Neural cell (in vitro differentiated cells): Measurements from ENCODE around the gene TMEM117. TPM values are rescaled to one million over a fixed set of nuclear protein-coding genes. Genes with fewer than 3 reads are reported as not detected.

Source experiments
- H2AFZ ChIP-seq: fragments of 200-600, 300-800 bp; sonication (generic), shearing (Covaris generic); 2 replicates; pipeline ENCODE4 v1.6.0; 2014; ENCODE audit warnings: low read depth, mild to moderate bottlenecking, antibody characterized with exemption, low read length, moderate library complexity
- H3F3A ChIP-seq: fragments of 200-600 bp; shearing (Covaris generic); 2 replicates; pipeline ENCODE4 v1.6.1; 2016; ENCODE audit warnings: mild to moderate bottlenecking, moderate library complexity, mixed read lengths, antibody characterized with exemption, low read length; ENCODE audit not compliant: insufficient read depth, poor library complexity, severe bottlenecking
- H3K27ac ChIP-seq: fragments of 200-600, 300-800 bp; sonication (generic), shearing (Covaris generic); 2 replicates; pipeline ENCODE4 v1.5.1; 2014; ENCODE audit warnings: mild to moderate bottlenecking, low read length, moderate library complexity
- H3K27me3 ChIP-seq: fragments of 300-800, 200-600 bp; sonication (generic), shearing (Covaris generic); 2 replicates; pipeline ENCODE4 v1.6.0; 2014; ENCODE audit warnings: mild to moderate bottlenecking, low read depth, low read length, moderate library complexity; ENCODE audit not compliant: insufficient read depth
- H3K36me3 ChIP-seq: fragments of 300-800, 200-600 bp; sonication (generic), shearing (Covaris generic); 2 replicates; pipeline ENCODE4 v1.5.1; 2014; ENCODE audit warnings: mild to moderate bottlenecking, antibody characterized with exemption, low read length, moderate library complexity; ENCODE audit not compliant: insufficient read depth
- H3K4me2 ChIP-seq: fragments of 300-800, 200-600 bp; sonication (generic), shearing (Covaris generic); 2 replicates; pipeline ENCODE4 v1.6.0; 2014; ENCODE audit warnings: mild to moderate bottlenecking, low read length
- H3K4me3 ChIP-seq: fragments of 300-800, 200-600 bp; sonication (generic), shearing (Covaris generic); 2 replicates; pipeline ENCODE4 v1.5.1; 2014; ENCODE audit warnings: mild to moderate bottlenecking, low read length, moderate library complexity
- H3K79me2 ChIP-seq: fragments of 200-600 bp; shearing (Covaris generic); replicated peaks from 2 replicates; pipeline ENCODE4 v1.6.0; 2014; ENCODE audit warnings: mild to moderate bottlenecking, low read length, moderate library complexity; ENCODE audit not compliant: insufficient read depth
- H3K9ac ChIP-seq: fragments of 300-800, 200-600 bp; sonication (generic), shearing (Covaris generic); 2 replicates; pipeline ENCODE4 v1.6.1; 2016; ENCODE audit warnings: mild to moderate bottlenecking, low read length, mixed read lengths
- H3K9me2 ChIP-seq: fragments of 200-600 bp; shearing (Covaris generic); 2 replicates; pipeline ENCODE4 v1.6.1; 2016; ENCODE audit warnings: mild to moderate bottlenecking, low read length, mixed read lengths; ENCODE audit not compliant: insufficient read depth
- H3K9me3 ChIP-seq: fragments of 200-600, 300-800 bp; sonication (generic), shearing (Covaris generic); 2 replicates; pipeline ENCODE4 v1.6.1; 2016; ENCODE audit warnings: mild to moderate bottlenecking, mixed run types, low read length, moderate library complexity, mixed read lengths
- H4K20me1 ChIP-seq: fragments of 200-600 bp; shearing (Covaris generic); 2 replicates; pipeline ENCODE4 v1.6.1; 2016; ENCODE audit warnings: mild to moderate bottlenecking, mixed run types; ENCODE audit not compliant: insufficient read depth
- EP300 ChIP-seq: fragments of 450-650 bp; conservative IDR thresholded peaks from 2 replicates; pipeline ENCODE4 v1.6.1; 2014; ENCODE audit warnings: antibody characterized with exemption, mild to moderate bottlenecking, moderate library complexity; ENCODE audit not compliant: poor library complexity, severe bottlenecking
- EZH2 ChIP-seq: fragments of 200-600, 300-800 bp; shearing (Covaris generic), sonication (generic); IDR thresholded peaks from 2 replicates; pipeline ENCODE4 v1.6.1; 2014; ENCODE audit warnings: antibody characterized with exemption, low read length, borderline replicate concordance, mild to moderate bottlenecking; ENCODE audit not compliant: insufficient read depth, poor library complexity, severe bottlenecking
- MXI1 ChIP-seq: fragments of 450-650 bp; conservative IDR thresholded peaks from 2 replicates; pipeline ENCODE4 v1.6.1; 2014; ENCODE audit warnings: antibody characterized with exemption, mild to moderate bottlenecking; ENCODE audit not compliant: poor library complexity, severe bottlenecking
- POLR2AphosphoS5 ChIP-seq: IDR thresholded peaks from 2 replicates; pipeline ENCODE4 v1.6.1; 2012
- RAD21 ChIP-seq: fragments of 450-650 bp; conservative IDR thresholded peaks from 2 replicates; pipeline ENCODE4 v1.6.1; 2014; ENCODE audit warnings: antibody characterized with exemption, mild to moderate bottlenecking, moderate library complexity
- SMC3 ChIP-seq: fragments of 450-650 bp; conservative IDR thresholded peaks from 2 replicates; pipeline ENCODE4 v1.6.1; 2014; ENCODE audit warnings: antibody characterized with exemption, mild to moderate bottlenecking, moderate library complexity; ENCODE audit not compliant: poor library complexity
- polyA plus RNA-seq: library from polyadenylated mRNA; depleted of rRNA; stranded (reverse); fragments of >200 nt; gene quantifications from 2 replicates; pipeline ENCODE4 v1.2.3, GENCODE V29; 2014
- TF ChIP-seq, protein P1 (sequence below): fragments of 450-650 bp; IDR thresholded peaks from 2 replicates; pipeline ENCODE4 v1.5.1; 2014; ENCODE audit warnings: antibody characterized with exemption, mild to moderate bottlenecking, moderate library complexity; ENCODE audit not compliant: poor library complexity, severe bottlenecking

The TMEM117 gene
- polyA plus RNA-seq, 1 donor from 2014 or later = 5.3 TPM

DNA sequence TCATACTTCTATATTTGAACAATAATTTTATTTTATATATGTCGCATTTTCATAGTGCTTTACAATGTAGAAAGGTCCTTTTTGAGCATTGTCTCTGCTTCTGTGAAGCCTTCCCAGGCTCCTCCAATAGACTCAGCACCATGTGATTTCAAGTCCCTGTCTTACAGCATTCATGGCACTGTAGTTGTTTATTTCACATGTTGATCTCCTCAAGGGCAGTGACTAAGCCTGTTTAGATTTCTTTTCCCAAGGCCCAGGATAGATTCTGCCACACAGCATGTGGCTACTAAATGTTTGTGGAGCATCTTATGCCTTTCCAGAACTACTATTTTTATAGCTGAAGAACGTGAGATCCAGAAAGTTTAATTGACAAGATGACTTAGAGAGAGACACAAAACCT lies 391.7 kb downstream of the TMEM117 start:
- H3K9ac ChIP-seq = no peak overlapping the region
- no peak overlapping the region for H3K4me3 ChIP-seq
- H3K9me3 ChIP-seq = no peaks in the 10 kb centered on the region
- H4K20me1 ChIP-seq = no peaks in the 10 kb centered on the region
- H3K4me2 ChIP-seq = no peak overlapping the region
- no peaks in the 10 kb centered on the region for H3K27me3 ChIP-seq
- H3K9me2 ChIP-seq = no peaks in the 10 kb centered on the region
- TF ChIP-seq, protein P1, sequence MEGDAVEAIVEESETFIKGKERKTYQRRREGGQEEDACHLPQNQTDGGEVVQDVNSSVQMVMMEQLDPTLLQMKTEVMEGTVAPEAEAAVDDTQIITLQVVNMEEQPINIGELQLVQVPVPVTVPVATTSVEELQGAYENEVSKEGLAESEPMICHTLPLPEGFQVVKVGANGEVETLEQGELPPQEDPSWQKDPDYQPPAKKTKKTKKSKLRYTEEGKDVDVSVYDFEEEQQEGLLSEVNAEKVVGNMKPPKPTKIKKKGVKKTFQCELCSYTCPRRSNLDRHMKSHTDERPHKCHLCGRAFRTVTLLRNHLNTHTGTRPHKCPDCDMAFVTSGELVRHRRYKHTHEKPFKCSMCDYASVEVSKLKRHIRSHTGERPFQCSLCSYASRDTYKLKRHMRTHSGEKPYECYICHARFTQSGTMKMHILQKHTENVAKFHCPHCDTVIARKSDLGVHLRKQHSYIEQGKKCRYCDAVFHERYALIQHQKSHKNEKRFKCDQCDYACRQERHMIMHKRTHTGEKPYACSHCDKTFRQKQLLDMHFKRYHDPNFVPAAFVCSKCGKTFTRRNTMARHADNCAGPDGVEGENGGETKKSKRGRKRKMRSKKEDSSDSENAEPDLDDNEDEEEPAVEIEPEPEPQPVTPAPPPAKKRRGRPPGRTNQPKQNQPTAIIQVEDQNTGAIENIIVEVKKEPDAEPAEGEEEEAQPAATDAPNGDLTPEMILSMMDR = no peak
- H3K36me3 ChIP-seq = no peaks in the 10 kb centered on the region
- H3K27ac ChIP-seq = no peak overlapping the region
- H3K79me2 ChIP-seq = no peaks in the 10 kb centered on the region
- no peaks in the 10 kb centered on the region for H3F3A ChIP-seq
- H2AFZ ChIP-seq = no peak overlapping the region

DNA sequence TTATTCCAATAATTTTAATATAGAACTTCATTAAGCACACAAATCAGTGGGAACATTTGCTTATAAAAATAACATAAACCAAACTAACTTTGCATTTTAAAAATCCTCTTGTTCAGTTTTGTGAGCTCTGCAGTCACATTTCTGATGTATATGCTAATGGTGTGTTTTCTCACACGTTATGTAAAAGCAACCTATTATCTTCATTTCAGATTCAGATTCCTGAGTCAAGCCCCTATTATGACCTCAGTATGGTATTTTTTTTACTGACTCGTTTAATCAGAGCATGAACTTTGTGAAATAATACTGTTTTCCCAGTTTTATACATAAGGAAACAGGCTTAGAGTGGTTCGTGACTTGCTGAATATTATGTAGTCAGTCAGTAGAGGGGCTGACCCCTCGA lies 394.0 kb downstream of the TMEM117 start:
- H3K27ac ChIP-seq = no peak overlapping the region
- H3K27me3 ChIP-seq = no peaks in the 10 kb centered on the region
- no peaks in the 10 kb centered on the region for H3K9me3 ChIP-seq
- no peaks in the 10 kb centered on the region for H3K36me3 ChIP-seq
- no peak overlapping the region for H3K4me3 ChIP-seq
- no peaks in the 10 kb centered on the region for H3K9me2 ChIP-seq
- no peak overlapping the region for H3K4me2 ChIP-seq
- no peaks in the 10 kb centered on the region for H3K79me2 ChIP-seq
- H4K20me1 ChIP-seq = no peaks in the 10 kb centered on the region
- H2AFZ ChIP-seq = no peak overlapping the region
- H3K9ac ChIP-seq = no peak overlapping the region
- no peaks in the 10 kb centered on the region for H3F3A ChIP-seq
- TF ChIP-seq RAD21 (no peak), POLR2AphosphoS5 (no peak), SMC3 (no peak), EZH2 (no peak)
- TF ChIP-seq, protein P1 = no peak

GRCh38 chr12:44235674-44236073 lies 399.8 kb downstream of the TMEM117 start:
- H3K9me2 ChIP-seq = no peaks in the 10 kb centered on the region
- no peaks in the 10 kb centered on the region for H3K79me2 ChIP-seq
- H3K36me3 ChIP-seq = no peaks in the 10 kb centered on the region
- no peak overlapping the region for H3K27ac ChIP-seq
- no peaks in the 10 kb centered on the region for H3K27me3 ChIP-seq
- H3K4me3 ChIP-seq = no peak overlapping the region
- H3K9me3 ChIP-seq = no peaks in the 10 kb centered on the region
- no peak overlapping the region for H2AFZ ChIP-seq
- no peaks in the 10 kb centered on the region for H4K20me1 ChIP-seq
- H3K4me2 ChIP-seq = no peak overlapping the region
- no peaks in the 10 kb centered on the region for H3F3A ChIP-seq
- TF ChIP-seq RAD21 (no peak), EZH2 (no peak), EP300 (no peak), MXI1 (no peak), POLR2AphosphoS5 (no peak)
- H3K9ac ChIP-seq = no peak overlapping the region
